Right atrium auricular region (tissue), 2 donors: Measurements from ENCODE around the gene CTU2. TPM values are rescaled to one million over a fixed set of nuclear protein-coding genes. Genes with fewer than 3 reads are reported as not detected.

Source experiments
- DNase-seq: peaks from one replicate; pipeline ENCODE4 v3.0.0-alpha.2; 2019; ENCODE audit warnings: low spot score
- H3K27ac ChIP-seq, 2 donors: fragments of 200-600 bp; sonication (generic); 1 replicate in 1 of 2; 2 replicates in 1 of 2; pipeline ENCODE4 v1.5.1; 2016 to 2019
- H3K27me3 ChIP-seq, 2 donors: fragments of 200-600 bp; sonication (generic); one replicate each; pipeline versions ENCODE4 v1.5.1 to v1.6.0; 2017 to 2019
- H3K36me3 ChIP-seq: fragments of 200-600 bp; sonication (generic); one replicate; pipeline ENCODE4 v1.5.1; 2016
- H3K4me1 ChIP-seq, 2 donors: fragments of 200-600 bp; sonication (generic); one replicate each; pipeline versions ENCODE4 v1.5.1 to v1.6.0; 2017 to 2019
- H3K4me3 ChIP-seq, 2 donors: fragments of 200-600 bp; sonication (generic); 1 replicate in 1 of 2; 2 replicates in 1 of 2; pipeline ENCODE4 v1.5.1; 2017 to 2019; ENCODE audit warnings: mild to moderate bottlenecking in 1 of 2, moderate library complexity in 1 of 2
- H3K9me3 ChIP-seq, 2 donors: fragments of 200-600 bp; sonication (generic); one replicate each; pipeline ENCODE4 v1.5.1; 2019
- CTCF ChIP-seq, 2 donors: fragments of 200-600 bp; sonication (generic); IDR thresholded peaks; one replicate each; pipeline ENCODE4 v1.5.1; 2019; ENCODE audit warnings: antibody characterized with exemption in 2 of 2
- total RNA-seq, 2 donors: library from RNA; depleted of rRNA; stranded (reverse); fragments of >200 nt; gene quantifications; one replicate each; pipeline ENCODE4 v1.1.0, GENCODE V29; 2016

Gene CTU2
- total RNA-seq, 2 donors from 2014 or later = 7.1 to 8.2 TPM

- H3K4me3 ChIP-seq = no peak overlapping the region
- H3K9me3 ChIP-seq = no peaks in the 10 kb centered on the region
- H3K27ac ChIP-seq = no peak overlapping the region
- H3K4me1 ChIP-seq = no peaks in the 10 kb centered on the region
- H3K27me3 ChIP-seq = no peaks in the 10 kb centered on the region
- DNase-seq = no peak
- TF ChIP-seq CTCF (IDR thresholded peaks at IDR 0.05) = no peak
- H3K36me3 ChIP-seq = peaks cover 78% of the 10 kb centered on the region
These were observed 17.6 kb downstream of the CTU2 start for GRCh38 chr16:88723911-88724310.

- H3K36me3 ChIP-seq = peaks cover 68% of the 10 kb centered on the region
- no peaks in the 10 kb centered on the region for H3K27me3 ChIP-seq
- DNase-seq = no peak
- TF ChIP-seq CTCF (IDR thresholded peaks at IDR 0.05) = no peak
- H3K4me3 ChIP-seq = no peak overlapping the region
- H3K9me3 ChIP-seq = no peaks in the 10 kb centered on the region
- no peaks in the 10 kb centered on the region for H3K4me1 ChIP-seq
- H3K27ac ChIP-seq = no peak overlapping the region
These were observed 18.7 kb downstream of the CTU2 start for GRCh38 chr16:88724855-88725555.

- H3K4me1 ChIP-seq = no peaks in the 10 kb centered on the region
- H3K27me3 ChIP-seq = no peaks in the 10 kb centered on the region
- no peak overlapping the region for H3K4me3 ChIP-seq
- peaks cover 69% of the 10 kb centered on the region for H3K36me3 ChIP-seq
- TF ChIP-seq CTCF (IDR thresholded peaks at IDR 0.05) = no peak
- no peaks in the 10 kb centered on the region for H3K9me3 ChIP-seq
- no peak for DNase-seq
- no peak overlapping the region for H3K27ac ChIP-seq
These were observed 19.5 kb downstream of the CTU2 start for GRCh38 chr16:88725609-88726407.

- Histone ChIP-seq H3K9me3 (no peaks in the 10 kb centered on the region), H3K36me3 (peaks cover 69% of the 10 kb centered on the region), H3K27ac (no peak overlapping the region), H3K4me1 (no peaks in the 10 kb centered on the region), H3K4me3 (no peak overlapping the region), H3K27me3 (no peaks in the 10 kb centered on the region)
- no peak for DNase-seq
- no peak for TF ChIP-seq CTCF (IDR thresholded peaks at IDR 0.05)
These were observed 20.1 kb downstream of the CTU2 start for GRCh38 chr16:88726408-88726749.

- Histone ChIP-seq H3K4me3 (no peak overlapping the region), H3K27me3 (no peaks in the 10 kb centered on the region), H3K9me3 (no peaks in the 10 kb centered on the region), H3K4me1 (no peaks in the 10 kb centered on the region), H3K27ac (no peak overlapping the region), H3K36me3 (peaks cover 63% of the 10 kb centered on the region)
- TF ChIP-seq CTCF (IDR thresholded peaks at IDR 0.05) = no peak
- DNase-seq = no peak
These were observed 20.7 kb downstream of the CTU2 start for GRCh38 chr16:88726981-88727380.
